Umbilical cord (tissue), 2 donors: ENCODE measurements around the gene PRDM10. TPM values are rescaled to one million over a fixed set of nuclear protein-coding genes. Genes with fewer than 3 reads are reported as not detected.
"Not testable (repeated sequence)": the region's sequence is repeated elsewhere in the genome, so short reads cannot be mapped to it uniquely, and the experiment has no call there.

Source experiments
- DNase-seq: peaks from one replicate; pipeline ENCODE4 v3.0.0-alpha.2; 2015; ENCODE audit warnings: low spot score
- total RNA-seq: library from RNA; depleted of rRNA; stranded (reverse); fragments of >200 nt; gene quantifications from one replicate; pipeline ENCODE4 v1.2.3, GENCODE V29; 2014; ENCODE audit warnings: low replicate concordance; ENCODE audit not compliant: insufficient read depth

Gene PRDM10
- total RNA-seq, 1 donor from 2014 or later, result 1.9 TPM

GRCh38 chr11:129974672-129975071 is 28.0 kb downstream of the PRDM10 start:
- no peak for DNase-seq

DNA sequence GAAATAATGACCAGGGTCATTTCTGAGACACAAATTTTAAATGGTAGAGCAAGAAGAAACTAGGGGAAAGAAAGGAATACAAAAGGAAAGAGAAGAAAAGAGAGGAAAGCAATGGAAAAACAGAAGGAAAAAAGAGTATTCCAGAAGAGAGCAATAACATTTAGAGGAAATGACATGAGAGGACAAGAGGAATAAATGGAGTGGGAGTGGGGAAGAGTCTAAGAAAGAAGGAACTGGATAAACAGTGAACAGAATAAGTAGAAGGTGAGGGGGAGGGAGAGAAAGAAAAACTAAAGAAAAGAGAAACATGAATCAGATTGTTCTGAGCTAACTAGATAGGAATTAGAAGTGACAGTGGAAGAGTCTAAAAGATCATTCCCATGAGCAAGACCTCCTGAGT is 28.4 kb downstream of the PRDM10 start:
- no peak for DNase-seq

DNA sequence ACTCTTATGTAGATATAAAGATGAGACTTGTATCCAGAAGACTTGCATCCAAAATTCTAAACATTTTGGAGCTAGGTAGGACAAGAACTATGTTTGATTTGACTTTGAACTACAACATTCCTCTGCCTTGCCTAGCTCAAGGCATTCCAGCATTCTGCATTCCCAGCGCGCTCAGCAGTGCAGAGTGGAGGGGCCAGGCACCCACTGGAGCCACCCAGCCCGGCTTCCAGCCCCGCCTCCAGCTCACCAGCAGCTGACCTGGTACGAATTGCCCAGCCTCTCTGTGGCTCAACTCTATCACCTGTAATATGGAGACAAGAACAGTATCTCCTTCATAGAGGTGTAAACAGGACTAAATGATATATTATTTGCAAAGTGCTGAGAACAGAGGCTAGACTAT is 28.8 kb downstream of the PRDM10 start:
- DNase-seq, result peak; percentile 13

DNA sequence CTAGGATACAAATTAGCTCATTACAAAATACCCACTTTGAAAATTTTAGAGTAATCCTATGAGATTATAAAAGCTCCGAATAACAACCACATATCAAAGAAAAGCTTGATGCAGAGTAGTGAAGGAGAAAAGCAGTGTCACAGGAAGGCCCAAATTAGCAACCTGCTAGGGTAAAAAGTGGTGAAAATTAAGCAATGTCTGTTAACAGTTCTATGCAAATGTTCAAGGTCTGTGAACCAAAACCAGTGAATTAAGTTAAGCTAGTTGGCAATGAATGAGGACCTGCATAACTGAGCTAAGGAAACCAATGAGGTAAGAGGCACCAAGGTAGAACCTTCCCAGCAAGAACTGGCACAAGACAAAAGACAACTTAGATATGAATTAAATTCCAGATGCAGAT is 29.6 kb downstream of the PRDM10 start:
- DNase-seq, result no peak

GRCh38 chr11:129972611-129973010 is 30.0 kb downstream of the PRDM10 start:
- DNase-seq, result no peak

DNA sequence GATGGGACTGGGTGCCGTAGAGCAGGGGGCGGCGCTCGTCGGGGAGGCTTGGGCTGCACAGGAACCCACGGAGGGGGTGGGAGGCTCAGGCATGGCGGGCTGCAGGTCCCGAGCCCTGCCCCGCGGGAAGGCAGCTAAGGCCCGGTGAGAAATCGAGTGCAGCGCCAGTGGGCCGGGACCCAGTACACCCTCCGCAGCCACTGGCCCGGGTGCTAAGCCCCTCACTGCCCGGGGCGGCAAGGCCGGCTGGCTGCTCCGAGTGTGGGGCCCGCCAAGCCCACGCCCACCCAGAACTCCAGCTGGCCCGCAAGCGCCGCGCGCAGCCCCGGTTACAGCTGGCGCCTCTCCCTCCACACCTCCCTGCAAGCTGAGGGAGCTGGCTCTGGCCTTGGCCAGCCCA is 30.8 kb downstream of the PRDM10 start:
- not testable (repeated sequence) for DNase-seq

DNA sequence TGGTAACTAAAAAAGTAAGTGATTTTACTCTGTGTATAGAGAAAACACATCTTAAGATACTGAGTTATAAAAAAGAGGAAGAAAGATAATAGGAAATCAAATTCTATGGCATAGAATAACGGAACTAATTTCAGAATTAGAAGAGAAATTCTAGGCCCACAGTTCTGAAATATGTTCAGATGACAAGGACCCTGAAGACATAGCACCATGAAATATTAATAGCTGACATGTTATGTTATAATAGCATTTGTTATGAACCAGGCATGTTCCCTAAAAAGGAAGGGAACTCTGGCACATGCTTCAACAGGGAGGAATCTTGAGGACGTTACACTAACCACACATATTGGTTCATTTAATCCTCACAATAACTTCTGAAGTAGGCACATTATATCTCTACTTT is 32.7 kb downstream of the PRDM10 start:
- no peak for DNase-seq

GRCh38 chr11:129968591-129969419 is 33.8 kb downstream of the PRDM10 start:
- no peak for DNase-seq

DNA sequence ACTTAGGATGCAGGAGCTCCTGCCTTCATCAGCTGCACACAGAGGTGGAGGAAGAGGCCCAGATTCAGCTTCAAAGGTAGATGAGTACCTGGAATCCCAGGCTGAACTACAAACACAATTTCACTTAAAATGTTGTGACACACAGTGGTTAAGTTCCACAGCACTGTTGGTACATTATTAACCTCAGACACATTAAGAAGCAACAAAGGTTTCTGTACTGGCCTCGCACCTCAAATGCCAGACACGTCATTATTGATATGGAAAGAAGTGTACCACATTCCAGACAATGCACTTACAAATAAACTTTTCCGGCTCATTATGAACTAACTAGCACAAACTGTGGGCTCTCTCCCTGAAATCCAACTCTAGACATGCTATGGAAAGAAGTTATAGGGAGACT is 34.6 kb downstream of the PRDM10 start:
- DNase-seq, result no peak

GRCh38 chr11:129965248-129965647 is 37.4 kb downstream of the PRDM10 start:
- no peak for DNase-seq

DNA sequence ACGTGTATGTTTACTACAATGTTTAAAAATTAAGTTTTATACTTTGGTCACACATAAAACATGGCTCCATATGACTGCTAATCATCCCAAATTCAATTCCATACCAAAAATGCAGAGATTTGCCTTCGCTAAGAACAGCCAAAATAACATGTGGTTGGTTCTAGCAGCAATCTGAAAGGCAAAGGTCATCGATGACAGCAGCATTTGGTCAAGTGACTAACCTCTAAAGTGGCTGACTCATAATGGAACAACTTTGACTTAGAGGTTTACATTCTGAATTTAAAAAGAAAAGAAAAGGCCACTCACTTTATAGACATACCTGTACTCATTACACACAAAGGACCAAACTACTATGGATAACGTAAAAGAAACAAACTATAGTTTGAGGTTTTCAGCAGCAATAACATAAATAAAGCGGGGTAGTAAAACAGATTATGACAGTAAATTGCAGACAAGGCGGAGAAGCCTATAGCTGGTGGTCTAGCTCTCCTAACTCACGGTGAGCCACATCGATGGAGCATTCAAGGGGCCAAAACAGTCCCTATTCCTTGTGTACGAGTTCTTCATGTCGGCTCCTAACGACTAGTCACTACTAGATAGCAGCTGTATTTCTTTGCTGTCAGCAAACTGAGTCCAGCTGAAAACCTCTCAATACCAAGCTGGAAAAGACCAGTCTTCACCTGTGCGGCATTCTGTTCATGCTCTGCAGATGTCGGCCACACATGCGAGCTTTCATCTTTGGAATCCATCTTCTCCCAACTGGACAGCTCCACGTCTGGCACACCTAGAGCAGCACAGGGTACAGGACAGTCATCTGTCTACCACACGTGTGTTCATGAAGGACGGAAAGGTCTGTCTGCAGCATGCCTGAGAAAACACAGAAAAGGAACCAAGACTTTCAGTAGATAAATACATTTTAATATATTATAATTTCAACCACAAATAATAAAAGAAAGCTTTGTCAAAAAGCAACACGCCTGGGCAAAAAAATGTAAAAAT is 42.1 kb downstream of the PRDM10 start:
- no peak for DNase-seq

DNA sequence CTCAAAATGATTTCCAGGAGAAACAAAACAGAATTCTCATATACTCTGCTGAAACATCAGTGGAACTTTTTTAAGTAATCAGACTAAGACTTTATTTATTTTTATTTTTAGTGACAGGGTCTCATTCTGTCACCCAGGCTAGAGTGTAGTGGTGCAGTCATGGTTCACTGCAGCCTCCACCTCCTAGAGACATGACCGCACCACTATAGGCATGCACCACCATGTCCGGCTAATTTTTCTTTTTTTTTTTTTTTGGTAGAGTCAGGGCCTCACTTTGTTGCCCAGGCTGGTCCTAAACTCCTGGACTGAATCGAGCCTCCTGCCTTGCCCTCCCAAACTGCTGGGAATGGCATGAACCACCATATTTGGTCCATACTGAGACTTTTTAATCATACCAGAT is 42.9 kb downstream of the PRDM10 start:
- DNase-seq, result no peak

DNA sequence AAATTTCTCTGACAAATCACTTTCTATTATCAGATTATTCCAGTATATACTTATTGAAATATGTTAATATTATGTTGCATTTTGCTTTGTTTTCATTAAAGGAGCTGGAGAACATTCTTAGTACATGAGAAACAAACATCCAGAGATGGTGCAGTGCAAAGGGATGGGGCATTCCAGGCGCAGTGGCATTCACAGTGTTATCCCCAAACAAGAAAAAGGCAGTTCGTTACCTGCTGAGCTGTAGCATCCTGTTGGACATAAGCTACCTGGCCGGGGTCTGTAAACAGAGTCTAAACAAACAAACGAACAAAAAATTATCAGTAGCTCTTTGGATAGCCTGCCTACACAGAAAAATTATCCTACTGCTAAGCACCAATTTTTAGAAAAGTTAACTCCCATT is 47.4 kb downstream of the PRDM10 start:
- DNase-seq, result no peak

- DNase-seq, result not testable (repeated sequence)
Observed at GRCh38 chr11:129954703-129955102, 47.9 kb downstream of the PRDM10 start.

DNA sequence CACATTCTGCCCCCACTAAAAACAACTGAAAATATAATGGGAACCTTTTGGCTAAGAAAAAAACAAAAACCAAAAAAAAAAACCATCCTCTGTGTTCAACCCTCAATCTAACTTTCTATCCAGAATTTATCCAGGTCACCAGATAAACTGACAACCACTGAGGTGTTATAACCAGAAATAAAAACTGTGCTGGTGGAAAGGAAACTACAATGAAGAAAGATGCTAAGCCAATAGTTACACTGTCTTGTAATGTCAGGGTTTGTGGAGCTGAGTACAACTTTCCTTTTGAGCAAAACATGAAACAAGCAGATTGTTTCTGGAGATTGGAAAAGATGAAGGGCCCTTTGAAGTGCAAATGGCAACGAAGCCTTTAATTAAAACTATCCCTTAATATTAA is 50.8 kb downstream of the PRDM10 start:
- DNase-seq, result no peak

- no peak for DNase-seq
Observed at GRCh38 chr11:129951201-129951865, 51.3 kb downstream of the PRDM10 start.

- peak; percentile 95 for DNase-seq
Observed at GRCh38 chr11:129950101-129951091, 52.2 kb downstream of the PRDM10 start.

GRCh38 chr11:129948926-129949466 is 53.6 kb downstream of the PRDM10 start:
- peak; percentile 7 for DNase-seq

- no peak for DNase-seq
Observed at GRCh38 chr11:129947474-129947873, 55.2 kb downstream of the PRDM10 start.

DNA sequence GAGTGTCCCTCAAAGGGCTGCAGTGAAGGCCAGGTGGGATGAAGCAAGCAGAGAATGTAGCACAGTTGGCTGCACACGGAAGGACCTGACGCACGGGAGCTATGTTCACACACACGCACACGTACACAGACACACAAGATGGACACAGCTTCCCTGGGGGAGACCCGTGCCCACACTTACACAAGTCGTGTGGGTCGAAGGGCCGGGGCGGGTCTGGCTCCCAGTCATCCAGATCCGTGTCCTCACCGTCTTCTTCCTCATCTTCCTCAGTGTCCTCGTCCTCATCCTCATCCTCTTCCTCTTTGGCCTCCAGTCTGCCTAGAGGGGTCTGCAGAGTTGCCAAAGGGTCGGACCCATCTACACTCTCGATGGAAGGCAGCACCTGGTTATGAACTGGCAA is 55.7 kb downstream of the PRDM10 start:
- DNase-seq, result no peak
